Activated CD4-positive, alpha-beta T cell treated with anti-CD3 and anti-CD28 coated beads, Interleukin-2, amount 50 U/mL, for 4 hours (primary cell): Measurements from ENCODE around the gene KHDC1.
"Not testable (repeated sequence)": the region's sequence is repeated elsewhere in the genome, so short reads cannot be mapped to it uniquely, and the experiment has no call there.

ENCODE experiments used
- DNase-seq, 2 experiments: peaks; one replicate each; pipeline ENCODE4 v3.0.0-alpha.2; 2020

The KHDC1 gene

DNA sequence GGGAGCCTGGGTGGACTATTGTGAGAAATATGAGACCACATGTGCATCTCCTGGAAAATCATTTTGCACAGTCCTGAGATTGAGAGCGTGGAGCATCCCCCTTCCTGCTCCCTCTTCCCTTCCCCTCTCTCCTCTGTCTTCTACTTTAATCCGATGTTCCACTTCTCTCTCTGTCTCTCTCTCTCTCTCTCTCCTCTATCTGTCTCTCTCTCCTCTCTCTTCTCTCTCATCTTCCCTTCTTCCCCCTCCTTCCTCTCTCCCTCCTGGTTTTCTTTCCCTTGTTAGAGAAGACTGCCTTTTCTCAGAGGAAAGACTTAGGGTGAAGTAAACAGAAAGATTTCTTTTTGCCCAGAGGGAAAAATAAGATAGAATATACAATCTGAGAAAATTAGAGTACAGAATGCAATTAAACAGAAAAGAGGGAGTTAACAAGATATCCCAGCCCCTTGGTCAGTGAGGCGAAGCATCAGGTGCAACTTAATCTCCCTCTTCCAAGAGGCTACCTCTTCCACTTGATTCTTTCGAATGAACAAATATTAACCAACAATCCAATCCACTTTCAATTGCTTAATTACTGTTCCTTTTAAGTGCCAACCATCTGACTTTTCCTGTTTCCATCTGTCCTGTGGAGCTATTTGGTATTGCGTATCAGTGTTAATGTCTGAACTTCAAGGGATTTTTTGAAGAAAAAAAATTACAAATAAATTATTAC is 14.6 kb downstream of the KHDC1 start:
- no peak for DNase-seq

DNA sequence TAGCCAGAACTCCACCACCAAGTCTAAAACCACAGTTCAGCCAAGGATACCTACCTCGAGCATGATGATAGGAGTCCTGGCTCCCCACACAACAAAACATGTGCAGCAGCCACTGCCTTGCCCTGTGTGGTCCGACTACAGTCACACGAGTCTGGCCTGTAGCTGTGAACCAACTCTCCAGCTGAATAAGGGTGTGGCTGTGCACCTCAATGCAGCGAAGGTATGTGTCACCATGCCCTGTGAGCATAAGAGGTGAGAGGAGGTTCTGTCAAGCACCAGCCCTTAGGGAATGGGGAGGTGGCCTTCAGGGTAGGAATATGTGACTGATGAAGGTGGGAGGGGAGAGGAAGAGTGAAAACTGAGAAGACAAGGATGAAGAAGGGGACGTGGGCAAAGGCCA is 21.0 kb downstream of the KHDC1 start:
- DNase-seq = no peak

DNA sequence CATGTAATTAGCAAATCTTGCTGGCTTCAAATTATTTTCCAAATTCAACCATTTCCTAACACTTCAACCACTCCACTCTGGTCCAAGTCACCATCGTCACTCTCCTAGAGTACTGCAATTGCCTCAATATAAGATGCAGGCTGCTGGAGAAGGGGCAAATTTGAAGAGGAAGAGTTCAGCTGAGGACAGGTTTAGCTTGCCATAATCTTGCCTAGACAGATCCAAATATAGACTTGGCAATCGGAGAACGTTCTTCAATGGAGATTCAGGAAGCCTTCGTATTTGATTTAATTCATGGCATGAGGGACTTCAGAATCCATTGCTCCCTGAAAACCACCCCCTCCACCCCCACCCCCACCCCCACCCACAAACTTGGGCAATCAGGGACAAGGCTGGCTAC is 22.3 kb downstream of the KHDC1 start:
- DNase-seq = no peak

DNA sequence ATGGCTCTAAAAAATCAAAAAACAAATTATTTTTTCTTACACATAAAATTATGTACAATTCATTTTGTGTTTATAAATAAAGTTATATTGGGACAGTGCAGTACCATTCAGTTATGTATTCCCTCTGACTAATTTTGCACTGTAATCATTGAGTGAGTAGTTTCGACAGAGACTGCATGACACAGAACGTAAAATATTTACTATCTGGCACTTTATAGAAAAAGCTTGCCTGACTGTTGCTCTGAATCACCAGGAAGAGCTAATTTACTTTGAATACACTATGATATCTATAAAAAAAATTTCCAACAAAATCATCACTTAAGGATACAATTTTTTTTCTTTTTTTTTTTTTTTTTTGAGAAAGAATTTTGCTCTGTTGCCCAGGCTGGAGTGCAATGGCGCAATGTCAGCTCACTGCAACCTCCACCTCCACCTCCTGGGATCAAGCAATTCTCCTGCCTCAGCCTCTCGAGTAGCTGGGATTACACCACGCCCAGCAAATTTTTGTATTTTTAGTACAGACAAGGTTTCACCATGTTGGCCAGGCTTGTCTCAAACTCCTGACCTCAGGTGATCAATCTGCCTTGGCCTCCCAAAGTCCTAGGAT is 26.7 kb downstream of the KHDC1 start:
- no peak for DNase-seq

DNA sequence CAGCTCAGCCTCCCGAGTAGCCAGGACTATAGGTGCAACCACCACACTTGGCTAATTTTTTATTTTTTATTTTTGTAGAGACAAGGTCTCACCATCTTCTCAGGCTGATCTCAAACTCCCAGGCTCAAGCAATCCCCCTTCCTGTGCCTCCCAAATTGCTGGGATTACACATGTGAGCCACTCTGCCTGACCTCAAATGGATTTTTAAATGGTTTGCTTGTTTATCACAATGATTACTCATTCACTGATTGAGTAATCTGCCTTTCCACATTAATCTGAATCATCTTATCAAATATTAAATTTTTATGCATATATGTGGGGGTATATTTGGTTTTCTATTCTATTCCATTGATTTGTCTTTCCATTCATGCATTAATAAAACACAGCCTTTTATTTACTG is 28.3 kb downstream of the KHDC1 start:
- DNase-seq = no peak

DNA sequence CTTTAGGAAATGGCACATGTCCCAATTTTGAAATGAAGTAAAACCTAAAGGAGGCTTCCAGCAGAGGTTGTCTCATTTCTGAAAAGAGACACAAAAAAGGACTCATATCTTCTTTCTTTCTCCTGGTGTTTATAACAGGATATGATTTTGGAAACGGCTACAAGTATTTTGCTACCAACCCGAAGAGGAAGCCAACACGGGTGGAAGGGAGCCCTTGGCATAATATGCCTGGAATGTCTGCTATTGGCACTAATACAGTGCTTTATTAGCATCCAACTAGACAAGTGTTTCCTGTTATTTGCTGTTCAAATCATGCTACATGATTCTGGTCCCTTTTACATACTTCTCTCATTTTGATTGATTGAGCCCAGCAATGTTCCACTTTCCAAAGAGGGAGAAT is 29.0 kb downstream of the KHDC1 start:
- not testable (repeated sequence) for DNase-seq

DNA sequence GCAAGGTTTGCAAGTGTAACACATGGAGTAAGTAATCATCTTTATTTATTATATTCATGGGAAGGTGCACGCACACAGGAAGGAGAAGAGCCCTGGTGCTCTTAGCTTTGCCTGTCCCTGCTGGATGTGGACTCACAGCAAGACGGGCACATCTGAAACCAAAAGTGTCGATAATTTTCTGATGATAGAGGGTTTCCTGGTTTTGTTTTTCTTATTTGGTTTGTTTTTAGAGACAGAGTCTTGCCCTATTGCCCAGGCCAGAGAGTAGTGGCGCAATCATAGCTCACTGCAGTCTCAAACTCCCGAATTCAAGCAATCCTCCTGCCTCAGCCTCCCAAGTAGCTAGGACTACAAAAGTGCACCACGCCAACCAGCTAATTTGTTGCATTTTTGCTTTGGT is 29.9 kb downstream of the KHDC1 start:
- DNase-seq = no peak

DNA sequence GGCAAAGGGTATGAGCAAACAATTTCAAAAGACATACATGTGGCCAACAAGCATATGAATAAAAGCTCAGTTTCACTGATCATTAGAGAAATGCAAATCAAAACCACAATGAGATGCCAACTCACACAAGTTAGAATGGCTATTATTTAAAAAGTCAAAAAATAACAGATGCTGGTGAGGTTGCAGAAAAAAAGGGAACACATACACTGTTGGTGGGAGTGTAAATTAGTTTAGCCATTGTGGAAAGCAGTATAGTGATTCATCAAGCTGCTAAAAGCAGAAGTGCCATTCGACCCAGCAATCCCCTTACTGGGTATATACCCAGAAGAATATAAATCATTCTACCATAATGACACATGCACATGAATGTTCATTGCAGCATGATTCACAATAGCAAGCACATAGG is 31.0 kb downstream of the KHDC1 start:
- DNase-seq = no peak

DNA sequence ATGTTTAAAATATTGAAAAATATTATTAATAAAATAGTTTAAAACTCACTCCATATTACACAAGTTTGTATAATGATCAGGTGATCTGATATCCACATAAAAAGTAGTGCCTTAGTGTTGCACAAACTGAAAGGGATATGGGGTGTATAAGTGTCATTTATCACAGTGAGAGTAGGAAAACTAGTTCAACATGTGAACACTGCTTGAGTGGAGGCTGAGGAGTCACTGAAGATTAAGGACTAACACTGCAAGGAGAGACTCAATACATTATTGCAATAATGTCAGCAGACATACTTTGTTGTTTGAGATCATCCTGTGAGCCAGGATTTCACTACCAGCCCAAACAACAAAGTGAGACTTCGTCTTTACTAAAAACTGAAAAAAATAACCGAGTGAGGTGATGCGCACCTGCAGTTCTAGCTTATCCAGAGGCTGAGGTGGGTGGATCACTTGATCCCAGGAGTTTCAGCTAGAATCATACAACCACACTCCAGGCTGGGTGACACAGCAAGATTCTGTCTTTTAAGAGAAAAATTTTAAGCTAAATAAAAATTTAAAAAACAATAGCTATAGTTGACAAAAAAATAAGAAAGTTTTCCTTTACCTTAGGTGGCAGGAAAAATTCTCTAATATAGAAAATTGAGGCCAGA is 35.3 kb downstream of the KHDC1 start:
- no peak for DNase-seq

DNA sequence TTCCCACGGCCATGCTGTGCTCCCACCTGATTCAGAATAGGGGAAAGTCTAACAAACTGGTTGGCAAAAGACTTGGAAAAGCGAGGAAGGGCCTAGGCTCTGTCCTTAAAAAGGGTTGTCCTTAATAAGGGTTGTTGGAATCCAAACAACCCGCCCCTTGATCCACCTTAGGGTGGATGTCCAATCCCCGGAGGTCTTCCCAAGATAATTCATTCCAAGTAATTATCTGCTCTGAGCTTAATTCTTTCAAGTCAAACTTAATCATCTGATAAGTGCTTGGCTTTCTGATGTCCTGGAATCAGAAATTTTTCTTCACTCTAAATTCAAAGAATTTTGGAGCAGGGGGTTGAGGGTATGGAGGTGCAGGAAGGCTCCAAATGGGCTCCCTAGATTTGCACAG is 37.6 kb downstream of the KHDC1 start, which contains the start of gene KHDC1L:
TSS of gene KHDC1L (minus strand) at position 101 of the 400 bp plus-strand sequence. CDS start at position 13, 88 bp downstream.
- no peak for DNase-seq

DNA sequence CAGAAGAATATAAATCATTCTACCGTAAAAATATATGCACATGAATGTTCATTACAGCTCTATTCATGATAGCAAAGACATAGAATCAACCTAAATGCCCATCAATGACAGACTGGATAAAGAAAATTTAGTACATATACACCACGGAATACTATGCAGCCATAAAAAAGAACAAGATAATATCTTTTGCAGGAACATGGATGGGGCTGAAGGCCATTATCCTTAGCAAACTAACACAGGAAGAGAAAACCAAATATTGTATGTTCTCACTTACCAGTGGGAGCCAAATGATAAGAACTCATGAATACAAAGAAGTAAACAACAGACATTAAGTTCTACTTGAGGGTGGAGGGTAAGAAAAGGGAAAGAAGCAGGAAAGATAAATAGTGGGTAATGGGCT is 46.1 kb downstream of the KHDC1 start:
- no peak for DNase-seq

DNA sequence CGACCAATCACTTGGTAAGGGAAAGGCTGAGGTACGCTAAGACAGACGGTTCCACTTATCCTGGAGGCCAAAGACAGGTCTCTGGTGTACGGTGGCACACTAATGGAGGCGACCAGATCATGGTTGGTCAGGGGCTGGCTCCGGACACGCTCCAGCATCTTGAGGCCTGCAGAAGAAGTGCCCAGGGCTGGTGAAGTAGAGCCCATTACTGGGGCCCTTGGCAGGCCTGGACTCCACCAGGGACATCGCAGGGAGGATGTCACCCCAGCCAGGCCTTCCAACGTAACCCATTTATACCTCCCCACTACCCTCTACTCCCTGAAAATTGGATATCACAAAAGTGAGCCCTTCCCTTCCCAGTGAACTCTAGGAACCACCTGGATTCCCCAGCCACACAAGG is 53.9 kb downstream of the KHDC1 start:
- DNase-seq = no peak

DNA sequence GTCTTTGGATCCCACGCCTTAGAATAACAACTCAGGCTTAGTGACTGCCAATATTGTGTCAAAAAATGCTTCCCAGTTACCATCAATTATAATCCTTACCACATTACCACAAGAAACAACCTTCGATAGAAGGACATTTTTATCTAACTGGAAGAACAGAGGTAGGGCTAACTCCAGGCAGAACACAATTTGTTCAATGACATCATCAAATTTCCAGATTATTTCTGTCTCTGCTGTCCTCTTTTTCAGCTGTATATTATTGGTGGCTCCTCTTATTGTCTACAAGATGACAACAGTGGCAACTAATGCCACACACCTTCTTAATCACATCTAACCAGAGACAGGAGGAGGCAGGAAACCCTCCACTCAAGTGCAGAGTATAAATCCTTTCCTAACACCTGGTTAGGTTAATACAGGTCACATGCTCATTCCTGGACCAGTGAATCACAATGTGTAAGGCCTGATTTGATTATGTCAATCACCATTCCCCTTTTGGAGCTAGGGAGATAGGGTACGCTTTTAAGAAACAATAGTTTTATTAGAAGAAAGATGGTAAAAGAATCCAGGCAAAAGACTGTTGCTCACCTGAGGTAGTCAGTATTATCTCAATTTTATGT is 55.7 kb downstream of the KHDC1 start:
- no peak for DNase-seq

DNA sequence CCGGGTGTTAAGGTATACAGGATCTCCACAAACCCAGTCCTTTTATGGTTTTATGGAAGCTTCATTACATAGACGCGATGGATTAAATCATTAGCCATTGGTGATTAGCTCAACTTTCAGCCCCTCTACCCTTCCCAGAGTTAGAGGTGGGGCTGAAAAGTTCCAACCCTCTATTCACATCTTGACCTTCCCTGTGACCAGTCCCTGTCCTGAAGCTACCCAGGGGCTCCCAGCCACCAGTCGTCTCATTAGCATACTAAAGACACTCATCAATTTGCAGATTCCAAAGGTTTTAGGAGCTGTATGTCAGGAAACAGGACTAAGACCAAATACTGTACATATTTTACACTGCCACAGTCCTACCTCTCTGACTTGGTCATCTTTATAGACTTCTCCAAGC is 58.7 kb downstream of the KHDC1 start:
- DNase-seq = no peak

DNA sequence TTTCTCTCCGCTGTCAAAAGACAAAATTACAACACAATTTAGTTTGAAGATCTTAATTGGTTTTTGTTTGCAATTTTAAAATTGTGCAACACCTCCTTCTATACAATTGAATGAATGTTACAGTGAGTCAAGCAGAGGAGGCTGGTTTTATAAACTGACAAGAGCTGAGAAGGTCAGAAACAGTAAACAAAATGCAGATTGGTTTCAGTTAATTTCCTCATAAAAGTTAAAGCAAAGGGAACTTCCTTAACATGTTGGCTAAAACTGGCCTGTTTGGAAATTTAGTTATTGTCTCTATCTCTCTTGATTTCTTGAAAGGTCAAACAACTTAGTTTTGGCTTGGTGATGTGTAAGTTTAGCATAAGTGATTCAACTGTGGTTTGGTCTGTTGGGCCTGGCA is 59.9 kb downstream of the KHDC1 start:
- no peak for DNase-seq

DNA sequence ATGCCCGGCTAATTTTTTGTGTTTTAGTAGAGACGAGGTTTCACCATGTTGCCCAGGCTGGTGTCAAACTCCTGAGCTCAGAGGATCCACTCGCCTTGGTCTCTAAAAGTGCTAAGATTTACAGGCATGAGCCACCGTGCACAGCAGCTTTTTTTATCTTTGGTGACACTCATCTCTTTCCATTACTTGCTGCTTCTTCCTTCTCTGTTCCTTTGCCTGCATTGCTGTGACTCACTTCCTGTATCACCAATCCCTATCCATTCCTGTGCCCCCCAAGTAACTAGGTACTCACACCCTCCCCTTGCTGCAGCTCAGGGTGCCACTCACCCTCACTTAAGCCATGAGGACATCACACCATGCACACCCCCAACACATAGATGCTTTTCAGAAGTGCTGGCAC is 62.3 kb downstream of the KHDC1 start:
- DNase-seq = no peak

DNA sequence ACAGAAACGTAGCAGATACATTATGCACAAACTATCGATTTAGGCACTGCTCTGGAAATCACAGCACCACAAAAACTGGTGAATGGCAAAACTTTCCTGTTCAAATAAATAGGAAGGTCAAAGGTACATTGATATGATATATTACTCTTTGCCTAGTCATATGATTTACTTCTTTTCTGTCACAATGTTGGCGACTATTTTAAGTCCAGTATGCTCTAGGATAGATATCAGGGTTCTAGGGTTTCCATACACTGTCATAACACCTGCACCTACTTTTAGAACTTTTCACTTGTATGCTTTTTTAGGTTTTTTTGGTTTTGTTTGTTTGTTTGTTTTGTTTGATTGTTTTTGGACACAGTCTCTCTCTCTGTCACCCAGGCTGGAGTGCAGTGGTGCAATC is 62.7 kb downstream of the KHDC1 start:
- DNase-seq = no peak

DNA sequence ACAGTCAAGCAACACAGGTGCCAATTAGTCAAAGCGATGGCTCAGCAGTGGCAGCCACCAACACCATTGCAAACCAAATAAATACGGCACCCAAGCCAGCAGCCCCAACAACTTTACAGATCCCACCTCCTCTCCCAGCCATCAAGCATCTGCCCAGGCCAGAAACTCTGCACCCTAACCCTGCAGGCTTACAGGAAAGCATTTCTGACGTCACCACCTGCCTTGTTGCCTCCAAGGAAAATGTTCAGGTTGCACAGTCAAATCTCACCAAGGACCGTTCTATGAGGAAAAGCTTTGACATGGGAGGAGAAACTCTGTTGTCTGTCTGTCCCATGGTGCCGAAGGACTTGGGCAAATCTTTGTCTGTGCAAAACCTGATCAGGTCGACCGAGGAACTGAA is 68.3 kb downstream of the KHDC1 start:
- DNase-seq = no peak

DNA sequence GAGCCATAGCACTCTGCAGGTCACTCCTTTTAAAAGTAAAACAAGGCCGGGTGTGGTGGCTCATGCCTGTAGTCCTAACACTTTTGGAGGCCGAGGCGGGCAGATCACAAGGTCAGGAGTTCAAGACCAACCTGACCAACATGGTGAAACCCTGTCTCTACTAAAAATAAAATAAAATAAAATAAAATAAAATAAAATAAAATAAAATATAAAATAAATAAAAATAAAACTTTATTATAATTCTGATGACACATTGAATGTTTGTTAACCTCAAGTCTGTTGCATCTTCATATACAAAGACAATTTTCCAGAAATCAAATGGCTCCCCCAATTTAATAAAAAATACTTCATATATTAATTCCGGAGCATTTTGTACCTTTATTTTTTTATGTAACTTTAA is 69.7 kb downstream of the KHDC1 start:
- not testable (repeated sequence) for DNase-seq
